ENCODE results near the gene DDX47. TPM values are rescaled to one million over a fixed set of nuclear protein-coding genes. Genes with fewer than 3 reads are reported as not detected.
"Not testable (repeated sequence)": the region's sequence is repeated elsewhere in the genome, so short reads cannot be mapped to it uniquely, and the experiment has no call there.

The DDX47 gene
- total RNA-seq, 1 donor from 2014 or later, result 59.6 TPM

DNA sequence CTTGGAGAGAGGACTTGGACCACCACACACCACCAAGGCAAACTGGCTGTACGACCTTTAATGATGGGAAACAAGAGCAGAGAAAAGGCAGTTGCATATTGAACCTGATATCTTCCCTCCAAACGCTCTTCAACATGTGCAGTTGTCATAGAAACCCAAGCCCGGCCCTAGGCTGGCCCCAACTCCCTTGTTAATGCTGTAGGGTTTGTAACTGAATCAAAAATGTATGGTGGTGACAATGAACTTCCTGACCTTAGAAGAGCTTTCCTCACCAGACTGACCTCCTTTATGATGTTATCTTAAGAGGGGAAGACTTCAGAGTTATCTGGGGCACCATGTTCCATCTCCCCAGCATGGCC is 15.4 kb upstream of the DDX47 start:
- Histone ChIP-seq H3K27me3 (no peaks in the 10 kb centered on the region), H3K4me3 (no peak overlapping the region), H3K9me3 (no peaks in the 10 kb centered on the region), H3K27ac (no peak overlapping the region), H3K4me1 (peaks cover 1% of the 10 kb centered on the region), H3K36me3 (no peaks in the 10 kb centered on the region)
- TF ChIP-seq, protein P1, sequence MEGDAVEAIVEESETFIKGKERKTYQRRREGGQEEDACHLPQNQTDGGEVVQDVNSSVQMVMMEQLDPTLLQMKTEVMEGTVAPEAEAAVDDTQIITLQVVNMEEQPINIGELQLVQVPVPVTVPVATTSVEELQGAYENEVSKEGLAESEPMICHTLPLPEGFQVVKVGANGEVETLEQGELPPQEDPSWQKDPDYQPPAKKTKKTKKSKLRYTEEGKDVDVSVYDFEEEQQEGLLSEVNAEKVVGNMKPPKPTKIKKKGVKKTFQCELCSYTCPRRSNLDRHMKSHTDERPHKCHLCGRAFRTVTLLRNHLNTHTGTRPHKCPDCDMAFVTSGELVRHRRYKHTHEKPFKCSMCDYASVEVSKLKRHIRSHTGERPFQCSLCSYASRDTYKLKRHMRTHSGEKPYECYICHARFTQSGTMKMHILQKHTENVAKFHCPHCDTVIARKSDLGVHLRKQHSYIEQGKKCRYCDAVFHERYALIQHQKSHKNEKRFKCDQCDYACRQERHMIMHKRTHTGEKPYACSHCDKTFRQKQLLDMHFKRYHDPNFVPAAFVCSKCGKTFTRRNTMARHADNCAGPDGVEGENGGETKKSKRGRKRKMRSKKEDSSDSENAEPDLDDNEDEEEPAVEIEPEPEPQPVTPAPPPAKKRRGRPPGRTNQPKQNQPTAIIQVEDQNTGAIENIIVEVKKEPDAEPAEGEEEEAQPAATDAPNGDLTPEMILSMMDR (IDR thresholded peaks at IDR 0.05), result no peak
- no peak for DNase-seq
- intact Hi-C loops (cut with DNase I), result no loop called here
- no peak for ATAC-seq

DNA sequence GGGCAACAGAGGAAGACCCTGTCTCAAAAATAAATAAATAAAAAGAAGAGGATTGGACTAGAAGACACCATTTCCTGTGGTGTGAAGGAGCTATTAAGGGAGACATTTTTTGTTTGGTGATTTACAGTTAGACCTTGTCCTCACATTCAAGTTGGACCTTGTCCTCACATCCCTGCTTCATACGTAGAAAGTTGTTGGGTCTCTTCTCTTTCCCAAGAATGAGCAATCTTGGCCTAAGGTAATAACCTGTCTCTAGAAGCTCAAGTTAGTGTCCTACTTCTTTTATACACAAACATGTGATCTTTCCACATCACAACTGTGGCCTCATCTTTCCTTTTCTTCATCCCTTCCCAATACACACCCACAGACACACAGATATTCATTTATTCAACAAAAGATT is 14.7 kb upstream of the DDX47 start:
- no peak overlapping the region for H3K4me3 ChIP-seq
- intact Hi-C loops (cut with DNase I), result no loop called here
- no peaks in the 10 kb centered on the region for H3K27me3 ChIP-seq
- H3K36me3 ChIP-seq, result no peaks in the 10 kb centered on the region
- H3K9me3 ChIP-seq, result no peaks in the 10 kb centered on the region
- peaks cover 8% of the 10 kb centered on the region for H3K4me1 ChIP-seq
- no peak for DNase-seq
- no peak for ATAC-seq
- H3K27ac ChIP-seq, result no peak overlapping the region
- TF ChIP-seq, protein P1 (IDR thresholded peaks at IDR 0.05), result no peak

DNA sequence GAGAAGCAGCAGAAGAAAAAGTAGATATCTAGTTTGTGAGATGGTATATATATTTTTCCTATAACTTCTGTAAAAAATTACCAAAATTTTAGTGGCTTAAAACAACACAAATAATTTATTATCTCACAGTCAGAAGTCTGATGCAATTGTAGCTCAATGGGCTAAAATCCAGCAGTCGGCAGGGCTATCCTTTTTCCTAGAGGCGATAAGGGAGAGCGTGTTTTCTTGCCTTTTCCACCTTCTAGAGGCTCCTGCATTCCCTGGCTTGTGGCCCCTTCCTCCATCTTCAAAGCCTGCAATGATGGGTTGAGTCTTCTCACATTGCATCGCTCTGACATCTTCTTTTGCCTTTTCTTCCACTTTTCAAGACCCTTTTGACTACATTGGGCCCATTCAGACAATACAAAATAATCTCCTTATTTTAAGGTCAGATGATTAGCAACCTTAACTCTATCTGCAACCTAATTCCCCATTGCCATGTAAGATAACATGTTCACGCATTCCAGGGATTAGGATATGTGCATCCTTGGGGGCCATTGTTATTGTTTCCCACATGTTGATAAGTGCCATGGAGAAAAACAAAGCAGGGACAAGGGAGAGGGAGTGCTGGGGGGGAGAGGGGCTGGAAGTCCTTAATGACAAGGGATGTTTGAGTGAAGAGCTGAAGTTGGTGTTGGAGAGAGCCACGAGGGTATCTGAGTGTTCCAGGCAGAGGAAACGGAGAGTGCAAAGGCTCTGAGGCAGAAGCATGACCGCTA is 13.8 kb upstream of the DDX47 start:
- intact Hi-C loops (cut with DNase I), result no loop called here
- no peak overlapping the region for H3K27ac ChIP-seq
- TF ChIP-seq, protein P1 (IDR thresholded peaks at IDR 0.05), result no peak
- DNase-seq (no peak), ATAC-seq (no peak)
- no peaks in the 10 kb centered on the region for H3K27me3 ChIP-seq
- no peaks in the 10 kb centered on the region for H3K36me3 ChIP-seq
- H3K4me3 ChIP-seq, result no peak overlapping the region
- H3K9me3 ChIP-seq, result no peaks in the 10 kb centered on the region
- peaks cover 16% of the 10 kb centered on the region for H3K4me1 ChIP-seq

DNA sequence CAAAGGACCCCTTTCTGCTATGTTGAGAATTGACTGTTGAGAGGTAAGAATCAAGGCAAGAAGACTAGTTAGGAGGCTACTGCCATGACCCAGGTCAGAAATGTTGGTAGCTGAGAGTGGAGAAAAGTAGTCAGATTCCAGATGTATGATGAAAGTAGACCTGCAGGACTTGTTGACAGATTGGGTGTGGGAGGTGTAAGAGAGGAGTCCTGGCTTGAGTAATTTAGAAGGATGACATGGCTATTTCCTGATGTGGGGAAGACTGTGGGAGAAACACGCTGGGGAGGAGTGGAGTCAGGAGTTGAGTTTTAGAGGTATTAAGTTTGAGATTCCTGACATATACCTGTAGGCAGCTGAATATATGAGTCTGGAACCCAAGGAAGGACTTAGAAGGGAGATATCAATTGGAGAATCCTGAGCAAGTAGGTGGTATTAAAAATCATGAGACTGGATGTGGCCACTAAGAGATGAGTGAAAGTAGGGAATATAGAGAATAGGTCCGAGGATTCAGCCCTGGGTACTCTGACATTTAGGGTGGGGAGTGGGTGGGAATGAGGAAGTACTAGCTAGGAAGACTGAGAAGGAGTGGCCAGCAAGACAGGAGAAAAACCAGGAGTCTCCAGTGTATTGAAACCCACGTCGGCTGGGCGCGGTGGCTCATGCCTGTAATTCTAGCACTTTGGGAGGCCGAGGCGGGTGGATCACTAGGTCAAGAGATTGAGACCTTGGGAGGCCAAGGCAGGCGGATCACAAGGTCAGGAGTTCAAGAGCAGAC is 12.6 kb upstream of the DDX47 start:
- Histone ChIP-seq H3K9me3 (no peaks in the 10 kb centered on the region), H3K4me3 (no peak overlapping the region), H3K27me3 (no peaks in the 10 kb centered on the region), H3K27ac (no peak overlapping the region), H3K36me3 (no peaks in the 10 kb centered on the region), H3K4me1 (peaks cover 16% of the 10 kb centered on the region)
- no peak for DNase-seq
- TF ChIP-seq, protein P1 (IDR thresholded peaks at IDR 0.05), result no peak
- peak; percentile 13 for ATAC-seq
- intact Hi-C loops (cut with DNase I), result no loop called here

DNA sequence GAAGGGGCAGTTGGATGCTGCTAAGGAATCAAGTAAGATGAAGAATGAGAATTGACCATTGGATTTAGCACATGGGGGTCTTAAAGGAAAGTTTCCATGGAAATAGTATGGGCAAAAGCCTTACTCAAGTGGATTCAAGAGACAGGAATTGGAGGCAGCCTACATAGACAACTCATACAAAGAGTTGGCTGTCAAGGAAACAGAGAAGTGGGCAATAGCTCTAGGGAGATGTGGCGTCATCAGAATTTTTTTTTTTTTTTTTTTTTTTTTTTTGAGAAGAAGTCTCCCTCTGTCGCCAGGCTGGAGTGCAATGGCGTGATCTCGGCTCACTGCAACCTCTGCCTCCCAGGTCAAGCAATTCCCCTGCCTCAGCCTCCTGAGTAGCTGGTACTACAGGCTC is 11.5 kb upstream of the DDX47 start:
- H3K27ac ChIP-seq; intact Hi-C loops (cut with DNase I): not testable (repeated sequence)
- peaks cover 16% of the 10 kb centered on the region for H3K4me1 ChIP-seq

DNA sequence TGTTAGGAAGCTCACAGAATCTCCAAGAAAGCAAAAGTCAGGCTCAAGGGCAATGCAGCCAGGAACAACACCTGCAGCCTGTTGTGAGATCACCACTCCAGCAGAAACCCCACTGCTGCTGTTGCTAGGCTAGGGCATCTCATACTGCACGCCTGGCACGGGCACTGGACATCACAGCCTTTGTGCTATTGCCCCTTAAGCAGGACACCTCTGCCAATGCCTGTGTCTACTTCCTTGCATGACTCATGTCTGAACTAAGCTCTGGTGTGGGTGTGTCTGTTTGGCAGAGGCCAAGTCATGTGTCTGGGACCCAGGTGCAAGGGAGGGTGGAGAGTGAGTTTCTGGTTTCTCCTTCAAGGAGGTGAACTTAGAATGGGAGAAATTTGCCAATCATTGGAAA is 10.0 kb upstream of the DDX47 start:
- no peaks in the 10 kb centered on the region for H3K9me3 ChIP-seq
- H3K27me3 ChIP-seq, result no peaks in the 10 kb centered on the region
- no peak overlapping the region for H3K4me3 ChIP-seq
- ATAC-seq, result peak; percentile 97
- H3K36me3 ChIP-seq, result no peaks in the 10 kb centered on the region
- intact Hi-C loops (cut with DNase I), result no loop called here
- H3K4me1 ChIP-seq, result peaks cover 27% of the 10 kb centered on the region
- TF ChIP-seq, protein P1 (IDR thresholded peaks at IDR 0.05), result no peak
- no peak overlapping the region for H3K27ac ChIP-seq
- peak; percentile 81 for DNase-seq

More for the DNA sequence above, 11.5 kb upstream of the DDX47 start:
- not testable (repeated sequence) for H3K9me3 ChIP-seq, DNase-seq, H3K4me3 ChIP-seq, H3K27me3 ChIP-seq, ATAC-seq, H3K36me3 ChIP-seq
